IMR-90 (cell line): ENCODE results near the gene PDE11A. TPM values are rescaled to one million over a fixed set of nuclear protein-coding genes. Genes with fewer than 3 reads are reported as not detected.

Source experiments
- ATAC-seq: fragments of 200-7000 bp; cut with Tn5 transposase; 2 replicates; pipeline ENCODE4 v1.9.1; 2020; ENCODE audit warnings: low read depth, mild to moderate bottlenecking, moderate library complexity
- BruUV-seq: library from RNA; stranded (reverse); fragments of 400-500 nt; replicated peaks from 2 replicates; lab custom pipeline; 2021; lab: Mats Ljungman, UMichigan
- CTCF ChIA-PET: fragments of 300-600 bp; formaldehyde crosslinking; extraction: SDS; loops from one replicate; lab custom pipeline; 2021; ENCODE audit warnings: antibody characterized with exemption; lab: Yijun Ruan, JAX
- POLR2A ChIA-PET: fragments of 300-600 bp; sonication (Branson Sonifier 250); formaldehyde crosslinking; loops from one replicate; lab custom pipeline; 2022; ENCODE audit warnings: antibody characterized with exemption; ENCODE audit not compliant: unreplicated experiment; lab: Charles Lee
- DNase-seq: peaks from one replicate; pipeline ENCODE4 v3.0.0; 2013
- H2AFZ ChIP-seq: replicated peaks from 2 replicates; pipeline ENCODE3; 2013; ENCODE audit warnings: low read length, mild to moderate bottlenecking; ENCODE audit not compliant: poor library complexity
- H2AK5ac ChIP-seq: 2 replicates; pipeline ENCODE4 v1.6.1; 2013; ENCODE audit warnings: low read depth, low read length, inconsistent platforms
- H2AK9ac ChIP-seq: replicated peaks from 2 replicates; pipeline ENCODE3; 2013; ENCODE audit warnings: mild to moderate bottlenecking, low read depth, low read length, moderate library complexity; ENCODE audit not compliant: poor library complexity
- H2BK120ac ChIP-seq: 2 replicates; pipeline ENCODE4 v1.6.1; 2013; ENCODE audit warnings: low read depth, low read length, inconsistent platforms
- H2BK15ac ChIP-seq: 3 replicates; pipeline ENCODE4 v1.6.1; 2013; ENCODE audit warnings: low read depth, low read length, inconsistent platforms
- H2BK20ac ChIP-seq: 2 replicates; pipeline ENCODE4 v1.6.1; 2013; ENCODE audit warnings: low read depth, mild to moderate bottlenecking, inconsistent platforms, low read length, moderate library complexity
- H2BK5ac ChIP-seq: 2 replicates; pipeline ENCODE4 v1.6.1; 2013; ENCODE audit warnings: mild to moderate bottlenecking, low read depth, low read length, inconsistent platforms; ENCODE audit not compliant: poor library complexity, severe bottlenecking
- H3K14ac ChIP-seq: replicated peaks from 2 replicates; pipeline ENCODE4 v1.6.1; 2013; ENCODE audit warnings: low read depth, low read length, inconsistent platforms
- H3K18ac ChIP-seq: 2 replicates; pipeline ENCODE4 v1.6.1; 2013; ENCODE audit warnings: low read depth, low read length, control low read depth
- H3K23ac ChIP-seq: 2 replicates; pipeline ENCODE4 v1.6.1; 2013; ENCODE audit warnings: low read depth, low read length, inconsistent platforms
- H3K27ac ChIP-seq: 2 replicates; pipeline ENCODE4 v1.5.1; 2013; ENCODE audit warnings: mild to moderate bottlenecking, control low read depth, low read length; ENCODE audit not compliant: insufficient read depth
- H3K27me3 ChIP-seq: 2 replicates; pipeline ENCODE4 v1.6.1; 2013; ENCODE audit warnings: low read length; ENCODE audit not compliant: control insufficient read depth, insufficient read depth
- H3K36me3 ChIP-seq: 2 replicates; pipeline ENCODE4 v1.6.1; 2013; ENCODE audit warnings: low read length, mixed read lengths; ENCODE audit not compliant: control insufficient read depth, insufficient read depth
- H3K4ac ChIP-seq: 2 replicates; pipeline ENCODE4 v1.6.1; 2013; ENCODE audit warnings: low read depth, low read length, inconsistent platforms
- H3K4me1 ChIP-seq: 2 replicates; pipeline ENCODE4 v1.6.1; 2013; ENCODE audit warnings: low read length, mixed read lengths; ENCODE audit not compliant: control insufficient read depth, insufficient read depth
- H3K4me2 ChIP-seq: 2 replicates; pipeline ENCODE4 v1.6.1; 2013; ENCODE audit warnings: low read depth, mild to moderate bottlenecking, control low read depth, low read length, moderate library complexity
- H3K4me3 ChIP-seq: 2 replicates; pipeline ENCODE4 v1.5.1; 2013; ENCODE audit warnings: low read depth, mild to moderate bottlenecking, control low read depth, low read length, moderate library complexity; ENCODE audit not compliant: insufficient read depth
- H3K56ac ChIP-seq: 2 replicates; pipeline ENCODE4 v1.6.1; 2013; ENCODE audit warnings: low read length, inconsistent platforms; ENCODE audit not compliant: insufficient read depth; ENCODE audit errors: extremely low read depth
- H3K79me1 ChIP-seq, 2 experiments: 2 replicates each; pipeline ENCODE4 v1.6.1; 2013; ENCODE audit warnings: low read length in 2 of 2, inconsistent platforms in 1 of 2, low read depth in 1 of 2
- H3K9ac ChIP-seq: 2 replicates; pipeline ENCODE4 v1.6.1; 2013; ENCODE audit warnings: low read depth, low read length, control low read depth
- H3K9me1 ChIP-seq: 2 replicates; pipeline ENCODE4 v1.6.1; 2013; ENCODE audit warnings: low read length, inconsistent platforms; ENCODE audit not compliant: insufficient read depth
- H3K9me3 ChIP-seq: 2 replicates; pipeline ENCODE4 v1.6.1; 2013; ENCODE audit warnings: low read length; ENCODE audit not compliant: control insufficient read depth, insufficient read depth
- H4K20me1 ChIP-seq: 2 replicates; pipeline ENCODE4 v1.6.1; 2013; ENCODE audit warnings: low read length, inconsistent platforms; ENCODE audit not compliant: insufficient read depth
- H4K5ac ChIP-seq: 2 replicates; pipeline ENCODE4 v1.6.1; 2013; ENCODE audit warnings: mild to moderate bottlenecking, low read depth, low read length, control low read depth
- H4K8ac ChIP-seq, 2 experiments: 2 replicates each; pipeline ENCODE4 v1.6.1; 2013; ENCODE audit warnings: low read depth in 2 of 2, low read length in 2 of 2, control low read depth in 1 of 2, inconsistent platforms in 1 of 2
- H4K91ac ChIP-seq: 2 replicates; pipeline ENCODE4 v1.6.1; 2013; ENCODE audit warnings: low read depth, low read length, inconsistent platforms; ENCODE audit not compliant: insufficient read depth
- CEBPB ChIP-seq: IDR thresholded peaks from 2 replicates; pipeline ENCODE4 v1.6.1; 2012; ENCODE audit warnings: low read depth, low read length, improper control_type of control experiment
- MAFK ChIP-seq: IDR thresholded peaks from 2 replicates; pipeline ENCODE4 v1.6.1; 2012; ENCODE audit warnings: low read depth, low read length, improper control_type of control experiment
- RCOR1 ChIP-seq: IDR thresholded peaks from 2 replicates; pipeline ENCODE4 v1.6.1; 2012; ENCODE audit warnings: mild to moderate bottlenecking, low read length, improper control_type of control experiment; ENCODE audit not compliant: insufficient replicate concordance
- WGBS, 2 experiments: methylation state at CpG; one replicate each; pipeline versions ENCODE4 v1.1.5 to v1.1.7; 2013; ENCODE audit warnings: missing lambda C conversion rate in 2 of 2; ENCODE audit not compliant: insufficient read length in 1 of 2; ENCODE audit errors: extremely low coverage in 2 of 2; 5-methylcytosine and 5-hydroxymethylcytosine counted together
- dilution Hi-C: fragments of 300-500 bp; cut with HindIII; formaldehyde crosslinking; loops from one replicate; pipeline ENCODE4 v1.14.3; 2018; ENCODE audit warnings: low sequenced_read_pairs; ENCODE audit not compliant: unreplicated experiment
- in situ Hi-C: fragments of 300-500 bp; cut with MboI; formaldehyde crosslinking; loops from 3 replicates; pipeline ENCODE4 v1.14.3; 2019; ENCODE audit warnings: low sequenced_read_pairs, inconsistent platforms, mixed read lengths
- intact Hi-C: fragments of 100-400 bp; cut with micrococcal nuclease; formaldehyde crosslinking; loops from 2 replicates; pipeline ENCODE4 v1.10.0; 2022
- polyA plus RNA-seq, 3 experiments: library from polyadenylated mRNA; depleted of rRNA; stranded (reverse); fragments of >200 nt; gene quantifications; 2 replicates each; pipeline ENCODE4 v1.2.3, GENCODE V29; 2012; ENCODE audit warnings: low replicate concordance in 1 of 3
- total RNA-seq: library from RNA; depleted of rRNA; stranded (reverse); fragments of >200 nt; gene quantifications from 2 replicates; pipeline ENCODE4 v1.2.3, GENCODE V29; 2012

PDE11A gene
- total and polyA plus RNA-seq, 2 of the 4 experiments (the other 2 are of a cell fraction): 0.21 to 0.72 TPM

DNA sequence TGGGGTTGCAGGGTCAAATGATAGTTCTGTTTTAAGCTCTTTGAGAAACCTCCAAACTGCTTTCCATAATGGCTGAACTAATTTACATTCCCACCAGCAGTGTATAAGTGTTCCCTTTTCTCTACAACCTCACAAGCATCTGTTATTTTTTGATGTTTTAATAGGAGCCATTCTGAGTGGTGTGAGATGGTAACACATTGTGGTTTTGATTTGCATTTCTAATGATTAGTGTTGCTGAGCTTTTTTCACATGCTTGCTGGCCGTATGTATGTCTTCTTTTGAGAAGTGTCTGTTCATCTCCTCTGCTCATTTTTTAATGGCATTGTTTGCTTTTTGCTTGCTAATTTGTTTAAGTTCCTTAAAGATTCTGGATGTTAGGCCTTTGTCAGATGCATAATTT, 107.7 kb downstream of the PDE11A start:
- no peak overlapping the region for H2AK5ac ChIP-seq
- BruUV-seq: no TSS peak
- no peak overlapping the region for H3K4ac ChIP-seq
- H4K8ac ChIP-seq: no peak overlapping the region
- no peak overlapping the region for H2BK5ac ChIP-seq
- H2BK15ac ChIP-seq: no peak overlapping the region
- dilution Hi-C loops (no loop called here), intact Hi-C loops (no loop called here), in situ Hi-C loops (no loop called here)
- no peak overlapping the region for H3K23ac ChIP-seq
- no peaks in the 10 kb centered on the region for H3K36me3 ChIP-seq
- H3K56ac ChIP-seq: no peak overlapping the region
- no peak overlapping the region for H3K4me2 ChIP-seq
- H3K9me3 ChIP-seq: no peaks in the 10 kb centered on the region
- no CpG with 5 or more reads among the region's 1 CpG for WGBS, 2 experiments
- no peak overlapping the region for H3K9ac ChIP-seq
- no peak overlapping the region for H2BK120ac ChIP-seq
- no peaks in the 10 kb centered on the region for H3K9me1 ChIP-seq
- no peaks in the 10 kb centered on the region for H4K20me1 ChIP-seq
- H2BK20ac ChIP-seq: no peak overlapping the region
- H3K4me1 ChIP-seq: no peaks in the 10 kb centered on the region
- H3K27ac ChIP-seq: no peak overlapping the region
- H3K27me3 ChIP-seq: no peaks in the 10 kb centered on the region; the same call in 1 of the 2 replicates
- ATAC-seq (no peak), DNase-seq (no peak)
- H4K5ac ChIP-seq: no peak overlapping the region
- no peak overlapping the region for H2AK9ac ChIP-seq
- POLR2A ChIA-PET: no interaction called here
- no peak overlapping the region for H2AFZ ChIP-seq
- H3K14ac ChIP-seq: no peak overlapping the region
- TF ChIP-seq CEBPB: no peak
- TF ChIP-seq RCOR1: no peak
- TF ChIP-seq MAFK: no peak
- CTCF ChIA-PET: no interaction called here
- H3K79me1 ChIP-seq: no peaks in the 10 kb centered on the region
- no peak overlapping the region for H3K18ac ChIP-seq
- H4K91ac ChIP-seq: no peak overlapping the region
- H3K4me3 ChIP-seq: no peak overlapping the region
